Left lung (tissue), 10 donors: ENCODE data around the gene CHRM5. TPM values are rescaled to one million over a fixed set of nuclear protein-coding genes. Genes with fewer than 3 reads are reported as not detected.

Experiments
- ATAC-seq: fragments of 200-7000 bp; cut with Tn5 transposase; one replicate; pipeline ENCODE4 v1.9.1; 2020; ENCODE audit warnings: moderate library complexity
- DNase-seq, 4 donors: peaks; one replicate each; pipeline ENCODE4 v3.0.0-alpha.2; 2013 to 2020
- H3K27ac ChIP-seq, 2 donors: fragments of 200-600 bp; sonication (generic) in 1 of 2; one replicate each; pipeline versions ENCODE4 v1.5.0 to v1.8.0; 2020 to 2021
- H3K27me3 ChIP-seq, 2 donors: fragments of 200-600 bp; sonication (generic) in 1 of 2; one replicate each; pipeline versions ENCODE4 v1.5.0 to v1.8.0; 2020 to 2021
- H3K36me3 ChIP-seq, 2 donors: fragments of 200-600 bp; sonication (generic) in 1 of 2; one replicate each; pipeline versions ENCODE4 v1.5.0 to v1.8.0; 2020 to 2021
- H3K4me1 ChIP-seq, 2 donors: fragments of 200-600 bp; one replicate each; pipeline ENCODE4 v1.8.0; 2021
- H3K4me3 ChIP-seq, 2 donors: fragments of 200-600 bp; sonication (generic) in 1 of 2; one replicate each; pipeline versions ENCODE4 v1.5.0 to v1.8.0; 2020 to 2021; ENCODE audit warnings: mild to moderate bottlenecking in 1 of 2
- H3K9me3 ChIP-seq, 2 donors: fragments of 200-600 bp; sonication (generic) in 1 of 2; one replicate each; pipeline versions ENCODE4 v1.5.0 to v1.8.0; 2020 to 2021
- intact Hi-C, 2 donors: fragments of 100-400 bp; cut with DNase I; formaldehyde crosslinking; loops; one replicate each; pipeline versions ENCODE4 v1.11.2 to v1.14.2; 2022
- polyA plus RNA-seq, 6 donors: library from polyadenylated mRNA; unstranded; fragments of 120-200 nt; gene quantifications; one replicate each; pipeline ENCODE4 v1.2.1, GENCODE V29; 2013; ENCODE audit not compliant: insufficient read length in 6 of 6
- total RNA-seq, 2 donors: library from RNA; stranded (reverse); fragmentation: NEBNext Ultra II Directional; extraction: Animal tissue kit (Norgen Biotek cat#: 25700); gene quantifications; one replicate each; pipeline ENCODE4 v1.2.1, GENCODE V29; 2021
- TF ChIP-seq, protein P1 (sequence below), 2 donors: fragments of 200-600 bp; sonication (generic) in 1 of 2; IDR thresholded peaks; one replicate each; pipeline versions ENCODE4 v1.5.0 to v1.8.0; 2021; ENCODE audit warnings: antibody characterized with exemption in 2 of 2
- donor health status: DM: no; HTN: yes; CAD: no.
- donor health status: DM: no; HTN: no; CAD: no.

Gene CHRM5
- total and polyA plus RNA-seq, 8 donors = 0.15 to 0.61 (median 0.30) TPM; not detected in 2

DNA sequence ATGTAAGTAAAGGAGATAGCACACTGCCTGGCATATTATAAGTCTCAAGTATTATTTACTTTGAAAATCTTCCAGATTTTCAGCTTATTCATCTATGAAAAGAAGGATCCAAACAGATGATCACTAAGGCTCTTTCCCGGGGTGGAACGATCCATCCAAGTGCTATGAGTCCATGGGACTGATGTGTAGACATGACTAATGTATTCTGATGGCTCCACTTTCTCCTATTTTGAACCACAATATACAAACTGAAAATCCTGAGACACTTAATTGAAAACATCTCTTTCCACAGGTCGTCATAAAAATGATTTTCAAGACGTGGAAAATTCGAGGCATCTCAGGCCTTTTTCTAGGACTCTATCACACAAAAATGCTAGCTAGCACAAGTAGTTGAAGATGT lies 33.4 kb upstream of the CHRM5 start:
- DNase-seq = no peak
- Histone ChIP-seq H3K27me3 (no peaks in the 10 kb centered on the region), H3K9me3 (no peaks in the 10 kb centered on the region), H3K36me3 (no peaks in the 10 kb centered on the region), H3K27ac (no peak overlapping the region), H3K4me3 (no peak overlapping the region), H3K4me1 (peaks cover 0 to 6% of the 10 kb centered on the region in 2 donors)
- ATAC-seq = no peak
- TF ChIP-seq, protein P1, sequence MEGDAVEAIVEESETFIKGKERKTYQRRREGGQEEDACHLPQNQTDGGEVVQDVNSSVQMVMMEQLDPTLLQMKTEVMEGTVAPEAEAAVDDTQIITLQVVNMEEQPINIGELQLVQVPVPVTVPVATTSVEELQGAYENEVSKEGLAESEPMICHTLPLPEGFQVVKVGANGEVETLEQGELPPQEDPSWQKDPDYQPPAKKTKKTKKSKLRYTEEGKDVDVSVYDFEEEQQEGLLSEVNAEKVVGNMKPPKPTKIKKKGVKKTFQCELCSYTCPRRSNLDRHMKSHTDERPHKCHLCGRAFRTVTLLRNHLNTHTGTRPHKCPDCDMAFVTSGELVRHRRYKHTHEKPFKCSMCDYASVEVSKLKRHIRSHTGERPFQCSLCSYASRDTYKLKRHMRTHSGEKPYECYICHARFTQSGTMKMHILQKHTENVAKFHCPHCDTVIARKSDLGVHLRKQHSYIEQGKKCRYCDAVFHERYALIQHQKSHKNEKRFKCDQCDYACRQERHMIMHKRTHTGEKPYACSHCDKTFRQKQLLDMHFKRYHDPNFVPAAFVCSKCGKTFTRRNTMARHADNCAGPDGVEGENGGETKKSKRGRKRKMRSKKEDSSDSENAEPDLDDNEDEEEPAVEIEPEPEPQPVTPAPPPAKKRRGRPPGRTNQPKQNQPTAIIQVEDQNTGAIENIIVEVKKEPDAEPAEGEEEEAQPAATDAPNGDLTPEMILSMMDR (IDR thresholded peaks at IDR 0.05) = no peak
- intact Hi-C loops = no loop called here

DNA sequence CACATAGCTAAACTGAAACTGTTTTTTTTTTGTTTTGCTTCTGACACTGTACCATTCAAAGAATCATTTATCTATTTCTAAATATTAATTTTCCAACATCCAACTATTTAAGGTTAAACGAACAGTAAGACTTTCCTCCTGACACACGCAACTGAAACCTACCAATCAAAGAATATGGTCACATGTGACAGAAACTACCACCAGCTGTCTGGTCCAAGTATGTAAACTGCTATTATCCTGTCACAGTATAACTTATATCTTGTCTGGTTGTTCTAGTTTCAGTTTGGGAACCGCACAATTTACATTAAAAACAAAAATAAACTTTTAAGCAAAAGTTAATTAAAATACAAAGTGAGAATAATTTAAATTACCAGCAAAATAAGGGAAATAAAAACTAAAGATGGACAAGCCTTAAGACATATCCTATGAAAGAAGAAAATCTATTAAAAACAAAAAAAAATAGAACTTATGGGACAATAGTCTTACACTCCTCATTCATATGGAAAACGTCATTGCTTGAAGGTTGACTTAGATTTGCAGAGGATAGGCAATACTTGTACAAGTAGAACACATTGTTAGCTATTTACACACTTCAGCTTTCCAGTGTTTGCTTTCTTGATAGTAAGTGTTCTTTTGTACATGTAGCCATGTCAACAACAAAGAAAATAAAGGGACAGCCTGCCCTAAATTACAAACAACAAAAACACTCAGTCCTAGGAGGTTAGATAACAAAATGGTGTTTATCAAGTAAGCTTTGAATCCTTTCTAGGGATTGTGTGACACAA lies 26.8 kb upstream of the CHRM5 start:
- TF ChIP-seq, protein P1 (IDR thresholded peaks at IDR 0.05) = no peak
- no peaks in the 10 kb centered on the region for H3K9me3 ChIP-seq
- H3K27me3 ChIP-seq = no peaks in the 10 kb centered on the region
- H3K36me3 ChIP-seq = no peaks in the 10 kb centered on the region
- DNase-seq (peak in 1 of 4 donors; percentile 12), ATAC-seq (peak; percentile 90)
- intact Hi-C loops = no loop called here
- no peaks in the 10 kb centered on the region for H3K4me1 ChIP-seq
- H3K27ac ChIP-seq = no peak overlapping the region
- no peak overlapping the region for H3K4me3 ChIP-seq

DNA sequence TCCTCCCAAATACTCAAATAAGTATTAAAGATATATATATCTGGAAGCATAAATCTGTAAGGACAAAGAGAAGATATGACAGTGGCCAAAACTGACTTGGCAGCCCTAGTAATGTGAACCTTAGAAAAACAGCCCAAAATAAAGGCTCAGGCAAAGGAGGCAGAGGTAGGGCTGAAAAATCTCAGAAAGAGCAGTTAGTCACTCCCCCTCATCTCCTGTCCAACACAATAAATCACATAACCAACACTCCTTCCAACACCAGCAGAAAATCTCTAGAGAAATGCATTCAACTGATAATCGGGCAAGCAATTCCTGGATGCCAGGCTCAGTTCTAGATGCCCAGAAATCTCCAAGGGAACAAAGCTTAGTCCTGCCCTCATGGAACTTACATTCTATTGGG lies 22.1 kb upstream of the CHRM5 start:
- TF ChIP-seq, protein P1 (IDR thresholded peaks at IDR 0.05) = no peak
- intact Hi-C loops = no loop called here
- Histone ChIP-seq H3K4me3 (no peak overlapping the region), H3K27ac (no peak overlapping the region), H3K9me3 (no peaks in the 10 kb centered on the region), H3K27me3 (no peaks in the 10 kb centered on the region), H3K36me3 (no peaks in the 10 kb centered on the region), H3K4me1 (no peaks in the 10 kb centered on the region)
- ATAC-seq (no peak), DNase-seq (no peak)

DNA sequence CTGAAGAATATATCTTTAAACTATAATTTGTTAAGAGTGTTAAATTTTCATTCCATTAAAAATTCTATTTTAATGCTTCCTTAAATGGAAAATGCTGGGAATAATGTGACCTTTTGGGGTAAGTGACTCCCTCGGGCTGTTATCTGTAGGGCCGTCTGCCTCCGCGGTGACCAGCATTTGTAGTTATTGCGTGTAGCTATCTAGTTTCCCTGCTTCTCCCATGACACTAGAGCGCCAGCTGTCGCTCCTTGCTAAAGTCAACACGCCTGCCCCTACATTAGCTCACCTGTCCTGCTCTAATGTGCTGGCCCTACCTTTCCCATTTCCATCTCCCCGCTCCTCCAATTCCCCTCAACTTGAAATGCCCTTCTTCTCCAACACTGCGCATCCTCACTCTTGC lies 12.4 kb upstream of the CHRM5 start:
- Histone ChIP-seq H3K27ac (no peak overlapping the region), H3K4me1 (no peaks in the 10 kb centered on the region), H3K4me3 (no peak overlapping the region), H3K27me3 (no peaks in the 10 kb centered on the region), H3K9me3 (peaks cover 0 to 4% of the 10 kb centered on the region in 2 donors), H3K36me3 (no peaks in the 10 kb centered on the region)
- ATAC-seq (no peak), DNase-seq (no peak)
- intact Hi-C loops = no loop called here
- TF ChIP-seq, protein P1 (IDR thresholded peaks at IDR 0.05) = no peak

DNA sequence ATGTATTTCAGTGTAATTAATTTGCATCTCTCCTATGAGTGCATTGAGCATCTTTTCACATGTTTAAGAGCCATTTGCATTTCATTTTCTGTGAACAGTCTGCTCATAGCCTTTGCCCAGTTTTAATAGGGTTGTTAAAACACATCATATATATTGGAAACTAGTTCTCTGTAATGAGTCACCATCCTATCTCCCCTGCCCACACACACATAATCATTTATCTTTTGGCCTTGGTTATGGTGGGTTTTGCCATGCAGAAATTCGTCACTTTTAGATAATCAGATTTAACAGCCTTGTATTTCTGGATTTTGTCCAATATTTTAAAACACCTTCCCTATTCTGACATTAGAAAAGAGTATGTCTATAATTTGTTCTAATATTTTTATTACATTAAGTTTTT lies 11.9 kb upstream of the CHRM5 start:
- Histone ChIP-seq H3K4me1 (no peaks in the 10 kb centered on the region), H3K36me3 (no peaks in the 10 kb centered on the region), H3K4me3 (no peak overlapping the region), H3K27me3 (no peaks in the 10 kb centered on the region), H3K9me3 (peaks cover 0 to 4% of the 10 kb centered on the region in 2 donors), H3K27ac (no peak overlapping the region)
- DNase-seq (no peak), ATAC-seq (no peak)
- intact Hi-C loops = no loop called here
- TF ChIP-seq, protein P1 (IDR thresholded peaks at IDR 0.05) = no peak
